Measurements from ENCODE around the gene MIP. TPM values are rescaled to one million over a fixed set of nuclear protein-coding genes. Genes with fewer than 3 reads are reported as not detected.

Gene MIP
- total and polyA plus RNA-seq, 2 donors (not counting 3 experiments of a cell fraction or from before 2014, with no cell fraction given), result 0.18 TPM; not detected in 1

GRCh38 chr12:56431288-56431687, 23.2 kb downstream of the MIP start:
- TF ChIP-seq MAX (IDR thresholded peaks at IDR 0.05; ENCODE audit: insufficient read depth, insufficient read length) (no peak), POLR2AphosphoS5 (IDR thresholded peaks at IDR 0.05; ENCODE audit: insufficient read depth, low read depth, low read length) (no peak), FOS (IDR thresholded peaks at IDR 0.05; ENCODE audit: borderline replicate concordance, insufficient read depth, low read length) (no peak), JUN (IDR thresholded peaks at IDR 0.05; ENCODE audit: borderline replicate concordance, insufficient read depth, insufficient read length, low read depth) (no peak), MYC (IDR thresholded peaks at IDR 0.05; ENCODE audit: low read depth, low read length) (no peak), POLR2A (IDR thresholded peaks at IDR 0.05; ENCODE audit: low read depth, low read length) (no peak), EZH2 (IDR thresholded peaks at IDR 0.05; ENCODE audit: borderline replicate concordance, low read depth, low read length, severe bottlenecking) (no peak), GATA2 (IDR thresholded peaks at IDR 0.05; ENCODE audit: insufficient read depth, insufficient read length, low read depth, low read length) (no peak), CTCF (IDR thresholded peaks at IDR 0.05; ENCODE audit: extremely low read depth in 1 of 2, insufficient read depth in 1 of 2, low read depth in 1 of 2, low read length in 2 of 2) (no peak)
- Histone ChIP-seq H3K27me3 (ENCODE audit: control insufficient read depth in 2 of 2, insufficient read depth in 2 of 2, low read length in 2 of 2) (no peaks in the 10 kb centered on the region), H3K79me2 (ENCODE audit: control insufficient read depth, insufficient read depth, low read length) (no peaks in the 10 kb centered on the region), H3K4me3 (replicated peaks in 1 of 3; ENCODE audit: insufficient read depth in 1 of 3, low read depth in 1 of 3, low read length in 3 of 3) (no peak overlapping the region), H4K20me1 (replicated peaks; ENCODE audit: control insufficient read depth, extremely low read depth, insufficient read depth, low read length) (no peaks in the 10 kb centered on the region), H3K9ac (replicated peaks; ENCODE audit: extremely low read depth, insufficient read depth, low read length) (no peak overlapping the region), H2AFZ (ENCODE audit: low read depth, low read length) (no peak overlapping the region), H3K9me1 (replicated peaks; ENCODE audit: control insufficient read depth, extremely low read depth, insufficient read depth, low read length) (no peaks in the 10 kb centered on the region), H3K27ac (ENCODE audit: insufficient read depth, low read depth, low read length) (no peak overlapping the region), H3K4me1 (ENCODE audit: control insufficient read depth, extremely low read depth, insufficient read depth, low read length) (no peaks in the 10 kb centered on the region), H3K9me3 (replicated peaks; ENCODE audit: control insufficient read depth, insufficient read depth, low read length) (no peaks in the 10 kb centered on the region), H3K36me3 (ENCODE audit: control insufficient read depth in 2 of 2, extremely low read depth in 1 of 2, insufficient read depth in 2 of 2, low read length in 2 of 2) (peaks cover 0 to 2% of the 10 kb centered on the region in 2 experiments), H3K4me2 (ENCODE audit: insufficient read depth, low read length) (no peak overlapping the region)
- FAIRE-seq (no peak), DNase-seq (ENCODE audit: low read depth, low spot score) (no peak)
- no TSS peak for BruUV-seq (replicated peaks)
- dilution Hi-C loops (cut with MboI; ENCODE audit: extremely low pct_ligation_motif_present, low sequenced_read_pairs), result no loop called here
- intact Hi-C loops (cut with micrococcal nuclease), result no loop called here
- POLR2A ChIA-PET, result no interaction called here
- CTCF ChIA-PET, result no interaction called here
